H1 (cell line): ENCODE data around the gene CD48. TPM values are rescaled to one million over a fixed set of nuclear protein-coding genes. Genes with fewer than 3 reads are reported as not detected.

Experiments
- CTCF ChIA-PET: fragments of 300-600 bp; sonication (Branson Sonifier 250); formaldehyde crosslinking; loops from one replicate; lab custom pipeline; 2021; ENCODE audit not compliant: partially characterized antibody; lab: Charles Lee
- POLR2A ChIA-PET: fragments of 300-600 bp; sonication (Branson Sonifier 250); formaldehyde crosslinking; loops from one replicate; lab custom pipeline; 2021; ENCODE audit warnings: inconsistent platforms; ENCODE audit not compliant: partially characterized antibody; lab: Charles Lee
- DNase-seq, 2 experiments: peaks; one replicate each; pipeline versions ENCODE4 v3.0.0 to v3.0.0-alpha.2; 2010 to 2022; ENCODE audit warnings: low spot score in 2 of 2, low read depth in 1 of 2, mixed read lengths in 1 of 2
- FAIRE-seq: peaks from 2 replicates; lab custom pipeline; 2011; peaks lifted over from hg19 to GRCh38; lab: Jason Lieb, UNC
- H2AFZ ChIP-seq: 2 replicates; pipeline ENCODE4 v1.8.1; 2012; ENCODE audit warnings: low read length, inconsistent platforms
- H2AK5ac ChIP-seq: 2 replicates; pipeline ENCODE4 v1.6.1; 2013; ENCODE audit warnings: low read depth, low read length
- H2BK120ac ChIP-seq: replicated peaks from 2 replicates; pipeline ENCODE3; 2013; ENCODE audit warnings: low read depth, low read length, inconsistent platforms
- H2BK12ac ChIP-seq: 2 replicates; pipeline ENCODE4 v1.6.1; 2013; ENCODE audit warnings: low read depth, low read length
- H2BK15ac ChIP-seq: 2 replicates; pipeline ENCODE4 v1.6.1; 2013; ENCODE audit warnings: low read length
- H2BK20ac ChIP-seq: 2 replicates; pipeline ENCODE4 v1.6.1; 2013; ENCODE audit warnings: low read length
- H2BK5ac ChIP-seq: 2 replicates; pipeline ENCODE4 v1.6.1; 2013; ENCODE audit warnings: low read depth, low read length
- H3K14ac ChIP-seq: 2 replicates; pipeline ENCODE4 v1.6.1; 2013; ENCODE audit warnings: inconsistent platforms; ENCODE audit not compliant: insufficient read length
- H3K18ac ChIP-seq: 2 replicates; pipeline ENCODE4 v1.6.1; 2013; ENCODE audit warnings: low read length; ENCODE audit errors: extremely low read depth
- H3K23ac ChIP-seq: 2 replicates; pipeline ENCODE4 v1.6.1; 2013; ENCODE audit warnings: inconsistent platforms; ENCODE audit not compliant: insufficient read length
- H3K23me2 ChIP-seq: 2 replicates; pipeline ENCODE4 v1.6.1; 2013; ENCODE audit warnings: low read depth, low read length
- H3K27ac ChIP-seq: 2 replicates; pipeline ENCODE4 v1.6.1; 2011; ENCODE audit warnings: low read depth, low read length, inconsistent platforms
- H3K27me3 ChIP-seq, 4 experiments: replicated peaks in 1 of 4; 1 replicate in 1 of 4; 2 replicates in 3 of 4; pipeline versions ENCODE4 v1.6.1 to v1.8.1; 2011 to 2013; ENCODE audit warnings: low read length in 3 of 4, mild to moderate bottlenecking in 3 of 4, inconsistent platforms in 2 of 4, mixed read lengths in 2 of 4, moderate library complexity in 1 of 4; ENCODE audit not compliant: control insufficient read depth in 3 of 4, insufficient read depth in 3 of 4; ENCODE audit errors: extremely low read depth in 1 of 4
- H3K36me3 ChIP-seq, 4 experiments: 2 replicates each; pipeline versions ENCODE4 v1.6.1 to v1.8.1; 2011 to 2013; ENCODE audit warnings: mild to moderate bottlenecking in 4 of 4, low read length in 3 of 4, moderate library complexity in 2 of 4, control low read depth in 1 of 4, inconsistent platforms in 1 of 4; ENCODE audit not compliant: insufficient read depth in 4 of 4, control insufficient read depth in 2 of 4
- H3K4ac ChIP-seq: replicated peaks from 2 replicates; pipeline ENCODE3; 2013; ENCODE audit warnings: low read length, low read depth, mixed read lengths, inconsistent platforms; ENCODE audit not compliant: insufficient read length
- H3K4me1 ChIP-seq, 4 experiments: replicated peaks in 1 of 4; 1 replicate in 1 of 4; 2 replicates in 3 of 4; pipeline versions ENCODE4 v1.6.1 to v1.8.1; 2011 to 2013; ENCODE audit warnings: low read length in 3 of 4, inconsistent platforms in 2 of 4, mixed read lengths in 1 of 4; ENCODE audit not compliant: insufficient read depth in 4 of 4, control insufficient read depth in 3 of 4
- H3K4me2 ChIP-seq, 2 experiments: 2 replicates each; pipeline versions ENCODE4 v1.6.1 to v1.8.1; 2011 to 2013; ENCODE audit warnings: low read depth in 2 of 2, low read length in 2 of 2, control low read depth in 1 of 2, inconsistent platforms in 1 of 2, mild to moderate bottlenecking in 1 of 2; ENCODE audit not compliant: insufficient read depth in 1 of 2
- H3K4me3 ChIP-seq, 4 experiments: fragments of 200-600, 300-600 bp in 1 of 4; sonication (generic), shearing (Covaris generic), sonication (Bioruptor Twin) in 1 of 4; 2 replicates each; pipeline versions ENCODE4 v1.5.1 to v1.8.1; 2011 to 2016; ENCODE audit warnings: low read length in 4 of 4, low read depth in 3 of 4, control low read depth in 2 of 4, inconsistent platforms in 2 of 4, mild to moderate bottlenecking in 2 of 4, mixed read lengths in 1 of 4, moderate library complexity in 1 of 4; ENCODE audit not compliant: insufficient read depth in 2 of 4; ENCODE audit errors: extremely low read depth in 1 of 4
- H3K56ac ChIP-seq: replicated peaks from 2 replicates; pipeline ENCODE3; 2013; ENCODE audit warnings: low read depth, mild to moderate bottlenecking, mixed read lengths, low read length, inconsistent platforms; ENCODE audit not compliant: insufficient read length
- H3K79me1 ChIP-seq: 2 replicates; pipeline ENCODE4 v1.6.1; 2013; ENCODE audit warnings: low read depth, low read length, control low read depth
- H3K79me2 ChIP-seq, 2 experiments: 2 replicates each; pipeline versions ENCODE4 v1.6.1 to v1.8.1; 2012 to 2013; ENCODE audit warnings: low read length in 2 of 2, mild to moderate bottlenecking in 2 of 2, inconsistent platforms in 1 of 2; ENCODE audit not compliant: insufficient read depth in 2 of 2, control insufficient read depth in 1 of 2
- H3K9ac ChIP-seq, 4 experiments: replicated peaks in 1 of 4; 1 replicate in 1 of 4; 2 replicates in 3 of 4; pipeline versions ENCODE4 v1.6.1 to v1.8.1; 2011 to 2013; ENCODE audit warnings: low read depth in 3 of 4, low read length in 3 of 4, control low read depth in 2 of 4, mild to moderate bottlenecking in 2 of 4, moderate library complexity in 2 of 4, inconsistent platforms in 1 of 4; ENCODE audit errors: extremely low read depth in 1 of 4
- H3K9me3 ChIP-seq, 2 experiments: 2 replicates each; pipeline versions ENCODE4 v1.6.1 to v1.8.1; 2012 to 2013; ENCODE audit warnings: mild to moderate bottlenecking in 2 of 2, moderate library complexity in 2 of 2, control low read depth in 1 of 2, inconsistent platforms in 1 of 2, low read depth in 1 of 2, low read length in 1 of 2, mixed read lengths in 1 of 2; ENCODE audit not compliant: insufficient read depth in 2 of 2
- H4K20me1 ChIP-seq, 2 experiments: replicated peaks in 1 of 2; 2 replicates each; pipeline versions ENCODE3 to v1.8.1; 2011 to 2013; ENCODE audit warnings: inconsistent platforms in 2 of 2, low read length in 2 of 2, mild to moderate bottlenecking in 1 of 2; ENCODE audit not compliant: insufficient read depth in 2 of 2, control insufficient read depth in 1 of 2
- H4K5ac ChIP-seq: 2 replicates; pipeline ENCODE4 v1.6.1; 2013; ENCODE audit warnings: low read length, low read depth, mixed read lengths, inconsistent platforms; ENCODE audit not compliant: insufficient read length
- H4K8ac ChIP-seq: 2 replicates; pipeline ENCODE4 v1.8.0; 2013; ENCODE audit warnings: mild to moderate bottlenecking, moderate library complexity, low read length, inconsistent platforms; ENCODE audit not compliant: insufficient read depth; ENCODE audit errors: extremely low read depth
- H4K91ac ChIP-seq: replicated peaks from 2 replicates; pipeline ENCODE3; 2013; ENCODE audit warnings: low read length, mixed read lengths, inconsistent platforms; ENCODE audit not compliant: insufficient read length
- HDAC2 ChIP-seq, 2 experiments: fragments of 300-600 bp in 1 of 2; sonication (generic) in 1 of 2; IDR thresholded peaks; 2 replicates each; pipeline ENCODE4 v1.6.1; 2011 to 2012; ENCODE audit warnings: low read depth in 2 of 2, low read length in 2 of 2, mild to moderate bottlenecking in 2 of 2, moderate library complexity in 2 of 2, borderline replicate concordance in 1 of 2, inconsistent platforms in 1 of 2
- SIX5 ChIP-seq: IDR thresholded peaks from 2 replicates; pipeline ENCODE4 v1.6.1; 2011; ENCODE audit warnings: mild to moderate bottlenecking, low read depth, low read length
- WGBS, 2 experiments: shearing (Covaris generic) in 1 of 2; methylation state at CpG; one replicate each; pipeline versions ENCODE4 v1.1.6 to v1.1.7; 2013 to 2015; ENCODE audit warnings: low lambda C conversion rate in 2 of 2, mixed read lengths in 2 of 2, inconsistent platforms in 1 of 2, low coverage in 1 of 2, missing lambda C conversion rate in 1 of 2; ENCODE audit not compliant: insufficient replicate concordance in 2 of 2, insufficient coverage in 1 of 2, insufficient read length in 1 of 2; ENCODE audit errors: extremely low coverage in 1 of 2, missing lambda C conversion rate in 1 of 2; 5-methylcytosine and 5-hydroxymethylcytosine counted together
- polyA plus RNA-seq, 7 experiments: library from polyadenylated mRNA; depleted of rRNA in 3 of 7; stranded (reverse) in 5 of 7; unstranded in 2 of 7; fragments of >200 nt in 5 of 7; fragments of 200-250 nt in 2 of 7; gene quantifications; 1 replicate in 5 of 7; 2 replicates in 1 of 7; 4 replicates in 1 of 7; pipeline versions ENCODE4 v1.2.1 to v1.2.3, GENCODE V29; 2011 to 2013; ENCODE audit warnings: missing spikeins in 2 of 7, mixed read lengths in 2 of 7
- total RNA-seq: library from RNA; stranded (reverse); fragmentation: NEBNext Ultra II Directional; extraction: Animal tissue kit (Norgen Biotek cat#: 25700); gene quantifications from 2 replicates; pipeline ENCODE4 v1.2.1, GENCODE V29; 2021

CD48 gene
- total and polyA plus RNA-seq, 2 of the 8 experiments (the other 6 are each of a cell fraction or from before 2014, with no cell fraction given): 0.08 TPM; not detected in 1

DNA sequence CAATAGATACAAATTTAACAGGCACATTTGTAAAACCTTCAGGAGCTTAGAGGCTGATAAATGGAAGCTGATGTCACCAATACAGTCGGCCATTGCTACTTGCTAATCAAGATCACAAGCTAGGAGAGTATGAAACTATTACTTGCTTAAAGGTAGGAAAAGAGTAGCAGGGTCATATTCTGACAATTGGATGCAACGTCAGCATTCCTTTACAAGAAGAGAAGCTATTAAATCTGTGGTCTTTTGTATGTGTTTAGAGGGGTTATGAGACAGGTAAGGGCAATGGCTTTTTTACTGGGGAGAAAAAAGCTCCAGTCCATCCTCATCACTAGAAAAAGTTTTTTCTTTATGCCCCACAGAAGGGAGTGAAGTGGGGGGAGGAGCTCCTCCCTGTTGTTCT, 11.7 kb upstream of the CD48 start:
- Histone ChIP-seq H3K4me3 (no peak overlapping the region), H3K79me2 (no peaks in the 10 kb centered on the region), H4K5ac (no peak overlapping the region), H2BK20ac (no peak overlapping the region), H3K18ac (no peak overlapping the region), H4K8ac (no peak overlapping the region), H3K4me1 (peaks cover 0 to 5% (median 2%) of the 10 kb centered on the region in 4 experiments; a peak in 3 of 7 replicates), H3K79me1 (no peaks in the 10 kb centered on the region), H3K23me2 (no peaks in the 10 kb centered on the region), H3K14ac (no peak overlapping the region), H3K9ac (no peak overlapping the region), H3K27ac (no peak overlapping the region), H3K4ac (no peak overlapping the region), H3K4me2 (no peak overlapping the region), H3K56ac (no peak overlapping the region), H2BK15ac (no peak overlapping the region), H4K91ac (no peak overlapping the region), H2AK5ac (no peak overlapping the region), H3K23ac (no peak overlapping the region), H2AFZ (no peak overlapping the region), H2BK12ac (no peak overlapping the region), H3K9me3 (no peaks in the 10 kb centered on the region; a peak in 1 of 4 replicates), H4K20me1 (no peaks in the 10 kb centered on the region), H3K36me3 (no peaks in the 10 kb centered on the region; a peak in 1 of 8 replicates), H3K27me3 (no peaks in the 10 kb centered on the region), H2BK120ac (no peak overlapping the region), H2BK5ac (no peak overlapping the region)
- no peak for DNase-seq
- ChIA-PET CTCF (interaction anchor here (0.8 to 6.8 kb wide), 12 partner anchors 10 to 231 kb away, joined by 3 to 41 read pairs (median 4); partner anchors contain the start of gene ITLN2), POLR2A (interaction anchor here (1.0 kb wide), 1 partner anchor 258 kb away, joined by 3 read pairs; no protein-coding TSS in a partner anchor)
- FAIRE-seq: no peak
- 86% methylated on average over 2 of the region's 2 CpGs; no CpG with 5 or more reads in 1 of the 2 experiments for WGBS, 2 experiments
- no peak for TF ChIP-seq HDAC2 (IDR thresholded peaks at IDR 0.05; ENCODE audit: borderline replicate concordance in 1 of 2, low read depth in 2 of 2, low read length in 2 of 2)
- no peak for TF ChIP-seq SIX5
